Measurements from ENCODE around the gene ONECUT2.
A peak's percentile ranks its signal among the peaks of the same experiment; 100 is the strongest.
"Not testable (repeated sequence)": the region's sequence is repeated elsewhere in the genome, so short reads cannot be mapped to it uniquely, and the experiment has no call there.

The ONECUT2 gene

DNA sequence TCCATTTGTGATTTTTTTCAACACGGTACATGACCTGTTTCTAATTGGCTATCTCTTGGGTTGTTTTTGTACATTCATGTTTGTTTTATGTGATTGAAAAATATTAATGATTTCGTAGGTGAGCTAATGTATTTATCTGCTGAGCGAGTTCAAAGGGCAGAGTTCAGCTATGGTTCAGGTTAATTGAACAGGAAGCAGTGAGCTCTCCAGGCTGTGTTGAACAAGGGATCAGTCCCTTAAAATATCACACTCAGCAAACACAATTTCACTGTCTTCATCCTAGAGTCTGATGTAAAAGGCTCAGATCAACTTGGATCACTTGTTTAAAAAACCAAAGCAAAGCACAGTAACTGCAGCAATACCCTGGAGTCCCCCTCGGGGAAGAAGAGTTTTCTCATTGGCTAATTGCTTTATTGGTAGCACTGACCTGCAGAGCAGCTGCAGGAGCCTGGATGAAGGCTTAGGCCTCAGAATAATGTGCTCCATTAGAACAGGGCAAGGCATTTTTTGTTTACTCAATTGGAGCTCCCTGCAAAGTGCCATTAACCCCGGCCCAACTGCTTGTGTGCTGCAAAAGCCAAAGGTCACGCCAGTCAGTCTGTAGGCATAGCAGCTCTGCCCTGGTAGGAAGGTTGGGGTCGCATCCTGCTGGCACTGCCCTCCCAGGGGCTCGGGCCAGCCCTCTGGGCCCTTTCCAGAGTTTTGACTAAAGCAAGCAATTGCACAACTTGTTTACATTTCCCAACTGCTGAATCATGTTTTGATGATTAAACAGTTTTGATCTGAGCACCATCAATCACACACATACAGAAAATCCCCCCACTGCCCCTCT is 10.5 kb downstream of the ONECUT2 start:
- DNase-seq = no peak

- peak in 2 of 56 donors; percentile 6 to 25 for DNase-seq
These were observed 11.1 kb downstream of the ONECUT2 start for GRCh38 chr18:57446322-57446721.

GRCh38 chr18:57447154-57447621 is 12.0 kb downstream of the ONECUT2 start:
- DNase-seq = peak in 15 of 56 donors; percentile 8 to 47 (median 18)

- DNase-seq = no peak
These were observed 20.5 kb downstream of the ONECUT2 start for GRCh38 chr18:57455576-57456129.

- no peak for DNase-seq
These were observed 26.6 kb downstream of the ONECUT2 start for GRCh38 chr18:57461652-57462269.

GRCh38 chr18:57466307-57466706 is 31.1 kb downstream of the ONECUT2 start:
- DNase-seq = no peak

DNA sequence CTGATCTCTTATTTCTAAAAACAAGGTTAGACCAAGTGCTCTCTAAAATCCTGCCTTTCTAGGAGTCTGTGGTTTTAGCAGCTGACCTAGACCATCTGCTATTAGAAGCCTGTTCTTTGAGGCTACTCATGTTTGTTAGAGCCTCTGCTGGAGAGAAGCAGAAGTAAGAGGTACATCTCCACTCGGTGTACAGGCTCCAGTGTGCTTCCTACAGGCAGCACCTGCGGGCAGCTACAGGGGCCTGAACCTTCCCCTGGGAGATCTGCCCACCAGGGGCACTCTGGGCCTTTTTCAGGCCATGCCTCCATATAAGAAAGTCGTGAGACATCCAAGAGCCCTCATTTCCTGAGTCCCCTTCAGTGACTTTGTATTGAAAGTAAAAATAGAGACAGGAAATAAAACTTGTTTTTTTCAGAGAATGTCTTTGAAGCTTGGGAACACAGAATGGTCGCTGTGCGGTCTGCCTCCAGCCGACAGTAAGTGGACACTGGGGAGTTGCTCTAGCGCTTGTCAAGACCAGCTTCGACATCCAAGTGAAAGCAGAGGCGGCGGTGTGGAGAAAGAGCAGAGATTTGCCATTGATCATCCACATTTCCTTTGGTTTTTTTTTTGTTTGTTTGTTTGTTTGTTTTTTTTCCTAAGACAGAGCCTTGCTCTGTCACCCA is 31.7 kb downstream of the ONECUT2 start:
- DNase-seq = no peak

- no peak for DNase-seq
These were observed 34.7 kb downstream of the ONECUT2 start for GRCh38 chr18:57469884-57470283.

- no peak for DNase-seq
These were observed 40.2 kb downstream of the ONECUT2 start for GRCh38 chr18:57475408-57475807.

- DNase-seq = no peak
These were observed 40.7 kb downstream of the ONECUT2 start for GRCh38 chr18:57475903-57476302.

GRCh38 chr18:57480733-57481132 is 45.6 kb downstream of the ONECUT2 start:
- DNase-seq = no peak

- no peak for DNase-seq
These were observed 62.5 kb downstream of the ONECUT2 start for GRCh38 chr18:57497372-57498294.

DNA sequence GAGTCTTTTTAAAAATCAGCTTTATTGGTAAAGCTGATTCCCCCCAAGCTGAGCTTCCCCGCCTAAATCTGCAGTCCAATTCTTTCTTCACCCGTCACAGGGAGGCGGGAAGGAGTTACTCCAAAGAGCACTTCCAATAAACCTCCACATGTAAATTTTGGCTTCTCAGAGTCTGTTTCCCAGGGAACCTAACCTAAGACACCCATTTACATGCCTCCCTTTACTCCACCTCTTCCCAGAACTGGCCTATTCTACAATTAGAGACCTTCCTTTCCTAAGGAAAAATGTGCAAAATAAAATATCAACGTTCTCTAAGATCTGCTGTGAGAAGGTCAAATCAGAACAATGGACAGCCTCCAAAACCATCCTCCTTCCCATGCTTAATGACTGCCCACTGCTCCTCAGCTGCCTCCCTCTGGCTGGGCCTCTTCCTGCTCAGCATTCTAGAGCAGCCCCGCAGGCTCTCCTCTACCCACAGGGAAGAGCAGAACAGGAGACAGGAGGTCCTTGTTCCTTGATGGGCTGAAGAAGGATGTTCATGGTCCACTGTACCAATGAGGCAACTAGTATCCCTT is 63.6 kb downstream of the ONECUT2 start:
- DNase-seq = no peak

DNA sequence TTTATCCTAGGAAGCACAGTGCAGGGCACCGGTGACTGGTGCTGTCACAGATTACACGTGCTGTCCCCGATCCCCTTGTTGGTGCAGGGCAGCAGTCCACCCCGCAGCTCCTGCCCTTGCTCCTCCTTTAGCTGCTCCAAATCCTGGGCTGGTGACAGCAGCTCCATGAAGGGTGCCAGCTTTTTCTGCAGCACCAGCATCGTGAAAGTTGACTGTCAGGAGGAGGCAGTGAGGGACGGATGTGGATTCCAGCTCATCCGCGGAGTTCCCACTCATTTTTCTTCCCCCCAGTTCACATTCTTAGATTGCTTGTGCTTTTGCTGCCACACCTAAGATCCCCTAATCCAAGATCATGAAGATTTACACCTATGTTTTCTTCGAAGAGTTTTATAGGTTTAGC is 67.5 kb downstream of the ONECUT2 start:
- DNase-seq = no peak

- no peak for DNase-seq
These were observed 70.1 kb downstream of the ONECUT2 start for GRCh38 chr18:57505231-57505630.

- no peak for DNase-seq
These were observed 80.9 kb downstream of the ONECUT2 start for GRCh38 chr18:57516056-57516455.

- no peak for DNase-seq
These were observed 83.4 kb downstream of the ONECUT2 start for GRCh38 chr18:57518533-57518932.

DNA sequence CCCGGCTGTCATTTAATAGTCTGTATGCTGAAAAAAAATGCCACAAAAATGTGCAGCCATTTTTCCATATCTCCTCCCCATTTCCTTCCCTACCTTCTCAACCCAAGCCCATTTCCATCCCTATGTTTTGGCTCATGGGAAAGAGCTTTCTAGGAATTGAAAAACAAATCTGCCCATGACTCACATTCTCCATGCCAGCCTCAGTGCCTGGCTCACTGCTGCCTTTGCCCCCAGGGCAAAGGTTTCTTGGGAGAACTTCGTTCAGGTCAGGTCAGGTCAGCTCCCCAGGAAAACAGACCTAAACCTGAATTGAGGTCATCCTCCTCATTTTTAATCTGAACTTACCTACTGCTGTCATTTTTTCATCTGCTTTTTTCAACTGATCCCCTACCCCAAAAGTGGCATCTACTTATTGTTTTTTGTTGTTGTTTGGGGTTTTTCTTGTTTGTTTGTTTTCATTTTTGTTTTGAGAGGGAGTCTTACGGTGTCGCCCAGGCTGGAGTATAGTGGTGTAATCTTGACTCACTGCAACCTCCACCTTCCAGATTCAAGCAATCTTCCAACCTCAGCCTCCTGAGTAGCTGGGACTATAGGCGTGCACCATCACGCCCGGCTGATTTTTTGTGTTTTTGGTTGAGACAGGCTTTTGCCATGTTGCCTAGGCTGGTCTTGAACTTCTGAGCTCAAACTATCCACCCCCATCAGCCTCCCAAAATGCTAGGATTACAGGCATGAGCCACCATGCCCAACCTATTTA is 84.7 kb downstream of the ONECUT2 start:
- no peak for DNase-seq

- not testable (repeated sequence) for DNase-seq
These were observed 87.2 kb downstream of the ONECUT2 start for GRCh38 chr18:57522348-57522747.
